ENCODE data around the gene RABAC1. TPM values are rescaled to one million over a fixed set of nuclear protein-coding genes. Genes with fewer than 3 reads are reported as not detected.

Gene RABAC1
- total RNA-seq, 1 experiment from 2014 or later: 66.3 TPM

DNA sequence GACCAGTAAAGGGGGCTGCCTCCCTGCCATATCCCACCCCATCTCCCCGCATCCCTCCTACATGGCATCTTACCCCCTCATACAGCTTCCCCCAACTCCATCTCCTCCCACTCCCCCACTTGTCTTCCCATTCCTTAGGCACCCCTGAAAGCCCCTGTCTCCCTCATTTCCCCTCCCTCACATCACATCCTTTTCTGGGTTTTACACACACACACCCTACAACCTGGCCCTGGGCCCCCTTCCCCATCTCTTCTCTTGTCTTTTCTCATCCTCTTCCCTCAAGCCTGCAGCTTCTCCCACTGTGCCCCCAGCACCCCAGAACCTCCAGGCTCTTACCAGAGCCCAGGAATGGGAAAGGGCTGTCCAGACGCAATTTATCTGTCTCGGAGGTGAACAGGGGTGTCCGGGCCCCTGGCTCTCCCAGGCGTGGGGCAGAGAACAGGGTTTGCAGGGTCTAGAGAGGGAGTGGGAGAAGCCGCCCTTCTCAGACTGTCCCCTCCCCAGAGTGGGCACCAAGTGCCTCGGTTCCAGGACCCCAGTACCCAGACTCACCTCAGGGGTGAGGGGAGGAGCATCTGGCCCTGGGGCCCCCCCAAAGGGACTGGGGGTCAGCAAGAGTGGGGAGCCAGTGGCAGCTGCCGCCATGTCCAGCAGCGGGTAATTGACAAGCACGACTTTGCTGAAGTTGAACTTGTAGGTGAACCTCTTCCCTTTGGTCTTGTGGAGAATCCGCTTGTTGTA is 50.2 kb downstream of the RABAC1 start:
- Histone ChIP-seq H3K9me3 (ENCODE audit: control insufficient read depth in 1 of 2, insufficient read depth in 1 of 2, low read depth in 1 of 2, low read length in 2 of 2) (no peaks in the 10 kb centered on the region), H3K36me3 (ENCODE audit: control insufficient read depth in 1 of 2, insufficient read depth in 2 of 2, low read length in 2 of 2) (peaks cover 8 to 15% of the 10 kb centered on the region in 2 experiments; a peak in 3 of 4 replicates), H3K4me3 (replicated peaks in 1 of 2; ENCODE audit: low read depth in 1 of 2, low read length in 2 of 2) (no peak overlapping the region), H3K79me2 (ENCODE audit: insufficient read depth, low read length) (no peaks in the 10 kb centered on the region), H3K9me2 (ENCODE audit: insufficient read depth) (no peaks in the 10 kb centered on the region), H2AFZ (ENCODE audit: low read depth, low read length, poor library complexity, severe bottlenecking) (no peak overlapping the region), H3K27ac (ENCODE audit: low read depth, low read length) (no peak overlapping the region), H3K4me1 (ENCODE audit: control insufficient read depth in 1 of 2, insufficient read depth in 2 of 2, low read length in 2 of 2) (peaks cover 0 to 5% of the 10 kb centered on the region in 2 experiments; a peak in 1 of 4 replicates), H4K20me1 (ENCODE audit: insufficient read depth) (no peaks in the 10 kb centered on the region), H3K9ac (ENCODE audit: low read length) (no peak overlapping the region), H3K4me2 (ENCODE audit: low read length) (no peak overlapping the region), H3K27me3 (ENCODE audit: insufficient read depth, low read length) (no peaks in the 10 kb centered on the region; the same call in 1 of the 2 replicates)
- no peak for DNase-seq (ENCODE audit: low read depth, low spot score)
- ChIA-PET POLR2A (no interaction called here), CTCF (no interaction called here), RAD21 (ENCODE audit: low non-redundant PET in 1 of 2, low total read pairs in 2 of 2, uncharacterized antibody in 2 of 2, unreplicated experiment in 2 of 2) (no interaction called here)
- TF ChIP-seq ELF1 (IDR thresholded peaks at IDR 0.05; ENCODE audit: borderline replicate concordance, low read depth) (no peak), CEBPB (IDR thresholded peaks at IDR 0.05; ENCODE audit: low read depth) (no peak), ZFX (IDR thresholded peaks at IDR 0.05) (no peak), RAD21 (IDR thresholded peaks at IDR 0.05; ENCODE audit: low read depth) (no peak), POLR2AphosphoS5 (IDR thresholded peaks at IDR 0.05; ENCODE audit: low read depth, low read length) (no peak), EZH2phosphoT487 (IDR thresholded peaks at IDR 0.05; ENCODE audit: borderline replicate concordance) (no peak), ZNF274 (IDR thresholded peaks at IDR 0.05; ENCODE audit: low read depth, low read length) (no peak), JUND (IDR thresholded peaks at IDR 0.05) (no peak), SP1 (IDR thresholded peaks at IDR 0.05; ENCODE audit: low read depth) (no peak), TCF7L2 (IDR thresholded peaks at IDR 0.05; ENCODE audit: borderline replicate concordance, extremely low read depth, insufficient read depth, insufficient read length) (no peak), FOSL1 (IDR thresholded peaks at IDR 0.05; ENCODE audit: low read depth) (no peak)
- TF ChIP-seq, protein P1, sequence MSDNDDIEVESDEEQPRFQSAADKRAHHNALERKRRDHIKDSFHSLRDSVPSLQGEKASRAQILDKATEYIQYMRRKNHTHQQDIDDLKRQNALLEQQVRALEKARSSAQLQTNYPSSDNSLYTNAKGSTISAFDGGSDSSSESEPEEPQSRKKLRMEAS (IDR thresholded peaks at IDR 0.05): no peak
- BruUV-seq (replicated peaks): no TSS peak
- intact Hi-C loops (cut with micrococcal nuclease): no loop called here
- ATAC-seq: no peak

Measured in HCT116 (cell line).